B cell (primary cell): ENCODE data around the gene TMED9.

ENCODE experiments used
- EZH2 ChIP-seq: IDR thresholded peaks from 2 replicates; pipeline ENCODE4 v1.6.1; 2012; ENCODE audit warnings: borderline replicate concordance, low read depth, mild to moderate bottlenecking, moderate library complexity, low read length; ENCODE audit not compliant: insufficient read depth, poor library complexity, severe bottlenecking
- TF ChIP-seq, protein P1 (sequence below): fragments of 200-600 bp; IDR thresholded peaks from one replicate; pipeline ENCODE4 v1.8.0; 2022; ENCODE audit warnings: antibody characterized with exemption, mild to moderate bottlenecking

DNA sequence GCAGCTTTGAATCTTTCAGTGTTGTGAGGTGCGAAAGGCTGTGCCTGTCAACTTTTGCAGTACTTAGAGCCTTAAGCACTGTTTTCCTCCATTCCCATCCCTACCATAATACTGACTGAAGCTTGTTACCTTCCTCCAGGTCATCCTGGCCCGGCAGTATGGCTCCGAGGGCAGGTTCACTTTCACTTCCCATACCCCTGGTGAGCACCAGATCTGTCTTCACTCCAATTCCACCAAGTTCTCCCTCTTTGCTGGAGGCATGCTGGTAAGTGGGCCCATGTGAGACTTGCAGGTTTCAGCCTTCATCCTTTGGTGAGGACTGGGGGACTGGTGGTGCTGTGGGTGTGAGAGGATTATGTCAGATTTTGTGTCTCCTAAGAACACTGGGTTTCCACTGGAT lies 1.5 kb downstream of the TMED9 start:
- TF ChIP-seq, protein P1, sequence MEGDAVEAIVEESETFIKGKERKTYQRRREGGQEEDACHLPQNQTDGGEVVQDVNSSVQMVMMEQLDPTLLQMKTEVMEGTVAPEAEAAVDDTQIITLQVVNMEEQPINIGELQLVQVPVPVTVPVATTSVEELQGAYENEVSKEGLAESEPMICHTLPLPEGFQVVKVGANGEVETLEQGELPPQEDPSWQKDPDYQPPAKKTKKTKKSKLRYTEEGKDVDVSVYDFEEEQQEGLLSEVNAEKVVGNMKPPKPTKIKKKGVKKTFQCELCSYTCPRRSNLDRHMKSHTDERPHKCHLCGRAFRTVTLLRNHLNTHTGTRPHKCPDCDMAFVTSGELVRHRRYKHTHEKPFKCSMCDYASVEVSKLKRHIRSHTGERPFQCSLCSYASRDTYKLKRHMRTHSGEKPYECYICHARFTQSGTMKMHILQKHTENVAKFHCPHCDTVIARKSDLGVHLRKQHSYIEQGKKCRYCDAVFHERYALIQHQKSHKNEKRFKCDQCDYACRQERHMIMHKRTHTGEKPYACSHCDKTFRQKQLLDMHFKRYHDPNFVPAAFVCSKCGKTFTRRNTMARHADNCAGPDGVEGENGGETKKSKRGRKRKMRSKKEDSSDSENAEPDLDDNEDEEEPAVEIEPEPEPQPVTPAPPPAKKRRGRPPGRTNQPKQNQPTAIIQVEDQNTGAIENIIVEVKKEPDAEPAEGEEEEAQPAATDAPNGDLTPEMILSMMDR, result no peak
- TF ChIP-seq EZH2, result no peak
